AG09309 (cell line): ENCODE measurements around the gene DYNLT1.
A peak's percentile ranks its signal among the peaks of the same experiment; 100 is the strongest.

ENCODE experiments used
- DNase-seq: peaks from one replicate; pipeline ENCODE4 v3.0.0-alpha.2; 2010; ENCODE audit warnings: low read depth
- H3K4me3 ChIP-seq: 2 replicates; pipeline ENCODE4 v1.5.1; 2011; ENCODE audit warnings: mild to moderate bottlenecking, low read depth, low read length, moderate library complexity; ENCODE audit not compliant: control insufficient read depth
- CTCF ChIP-seq: IDR thresholded peaks from 2 replicates; pipeline ENCODE4 v1.5.1; 2011; ENCODE audit warnings: mild to moderate bottlenecking, low read depth, low read length, inconsistent platforms; ENCODE audit not compliant: insufficient read depth, control insufficient read depth; ENCODE audit errors: missing control alignments

Gene DYNLT1

GRCh38 chr6:158644231-158645063 is at the start of gene DYNLT1:
TSS of gene DYNLT1 (minus strand) at chr6:158644743. CDS start at chr6:158644708, 35 bp downstream.
- TF ChIP-seq CTCF, result no peak
- peak within 1 kb of the TSS; percentile 53 for H3K4me3 ChIP-seq
- DNase-seq, result no peak

GRCh38 chr6:158688860-158689259 is 44.3 kb upstream of the DYNLT1 start:
- no peak overlapping the region for H3K4me3 ChIP-seq
- no peak for TF ChIP-seq CTCF
- DNase-seq, result no peak

- no peak for TF ChIP-seq CTCF
- DNase-seq, result no peak
- no peak overlapping the region for H3K4me3 ChIP-seq
Observed at GRCh38 chr6:158687506-158687905, 43.0 kb upstream of the DYNLT1 start.

GRCh38 chr6:158686791-158687381 is 42.3 kb upstream of the DYNLT1 start:
- no peak for DNase-seq
- no peak for TF ChIP-seq CTCF
- no peak overlapping the region for H3K4me3 ChIP-seq

GRCh38 chr6:158686311-158686710 is 41.8 kb upstream of the DYNLT1 start:
- no peak for DNase-seq
- TF ChIP-seq CTCF, result no peak
- no peak overlapping the region for H3K4me3 ChIP-seq

GRCh38 chr6:158684745-158685324 is 40.3 kb upstream of the DYNLT1 start:
- no peak for TF ChIP-seq CTCF
- no peak for DNase-seq
- H3K4me3 ChIP-seq, result no peak overlapping the region
